GM13977 (cell line): ENCODE data around the gene RFLNA.
A peak's percentile ranks its signal among the peaks of the same experiment; 100 is the strongest.

ENCODE experiments used
- DNase-seq: peaks from one replicate; pipeline ENCODE4 v3.0.0; 2012; ENCODE audit warnings: low spot score
- CTCF ChIP-seq: IDR thresholded peaks from 2 replicates; pipeline ENCODE4 v1.5.1; 2012; ENCODE audit warnings: mild to moderate bottlenecking, control low read depth; ENCODE audit not compliant: insufficient read depth; ENCODE audit errors: extremely low read depth, missing control alignments
- in situ Hi-C: fragments of 300-500 bp; cut with MboI; formaldehyde crosslinking; loops from one replicate; pipeline ENCODE4 v1.12.0; 2022; ENCODE audit warnings: low sequenced_read_pairs, low pct_unique_long_range_greater_than_20kb, mixed read lengths, inconsistent platforms; ENCODE audit not compliant: unreplicated experiment

Gene RFLNA

GRCh38 chr12:124344526-124344925, 49.6 kb downstream of the RFLNA start:
- in situ Hi-C loops: no loop called here
- no peak for TF ChIP-seq CTCF
- no peak for DNase-seq

- in situ Hi-C loops: no loop called here
Observed at GRCh38 chr12:124345795-124346194, 50.9 kb downstream of the RFLNA start.

GRCh38 chr12:124346425-124347168, 51.7 kb downstream of the RFLNA start:
- TF ChIP-seq CTCF: no peak
- no peak for DNase-seq
- in situ Hi-C loops: no loop called here

More at GRCh38 chr12:124345795-124346194, 50.9 kb downstream of the RFLNA start:
- DNase-seq: no peak
- TF ChIP-seq CTCF: no peak

GRCh38 chr12:124347335-124347734, 52.4 kb downstream of the RFLNA start:
- DNase-seq: no peak
- no peak for TF ChIP-seq CTCF
- in situ Hi-C loops: no loop called here

GRCh38 chr12:124347805-124348658, 53.1 kb downstream of the RFLNA start:
- DNase-seq: no peak
- in situ Hi-C loops: no loop called here
- peak; percentile 43 for TF ChIP-seq CTCF

GRCh38 chr12:124348659-124349380, 53.9 kb downstream of the RFLNA start:
- no peak for DNase-seq
- TF ChIP-seq CTCF: no peak
- in situ Hi-C loops: no loop called here
